HL-60 (cell line): Measurements from ENCODE around the gene PDE2A.

Experiments
- DNase-seq, 2 experiments: peaks; one replicate each; pipeline ENCODE4 v3.0.0-alpha.2; 2010 to 2020; ENCODE audit warnings: low read depth in 1 of 2, low spot score in 1 of 2
- H3K27ac ChIP-seq: fragments of 250-450 bp; sonication (Bioruptor Pico); replicated peaks from 2 replicates; pipeline ENCODE4 v1.5.1; 2020; ENCODE audit warnings: mild to moderate bottlenecking, moderate library complexity
- H3K27me3 ChIP-seq: fragments of 250-450 bp; sonication (Bioruptor Pico); 2 replicates; pipeline ENCODE4 v1.5.1; 2021; ENCODE audit warnings: mild to moderate bottlenecking, moderate library complexity; ENCODE audit not compliant: insufficient read depth, poor library complexity, severe bottlenecking
- H3K4me3 ChIP-seq: replicated peaks from 2 replicates; pipeline ENCODE4 v1.5.1; 2011; ENCODE audit warnings: mild to moderate bottlenecking, control low read depth, low read length; ENCODE audit not compliant: insufficient read depth
- GABPA ChIP-seq: IDR thresholded peaks from 2 replicates; pipeline ENCODE4 v1.6.1; 2012; ENCODE audit warnings: low read depth
- POLR2AphosphoS5 ChIP-seq: IDR thresholded peaks from 2 replicates; pipeline ENCODE4 v1.6.1; 2012; ENCODE audit warnings: low read depth
- SPI1 ChIP-seq: IDR thresholded peaks from 2 replicates; pipeline ENCODE4 v1.6.1; 2012; ENCODE audit warnings: low read depth, mild to moderate bottlenecking, borderline replicate concordance
- TF ChIP-seq, protein P1 (sequence below): IDR thresholded peaks from 2 replicates; pipeline ENCODE4 v1.6.1; 2012; ENCODE audit warnings: low read depth; ENCODE audit not compliant: insufficient replicate concordance
- TF ChIP-seq, protein P2 (sequence below): IDR thresholded peaks from one replicate; pipeline ENCODE4 v1.5.1; 2011; ENCODE audit warnings: low read length, control low read depth, inconsistent platforms; ENCODE audit not compliant: insufficient read depth

The PDE2A gene

DNA sequence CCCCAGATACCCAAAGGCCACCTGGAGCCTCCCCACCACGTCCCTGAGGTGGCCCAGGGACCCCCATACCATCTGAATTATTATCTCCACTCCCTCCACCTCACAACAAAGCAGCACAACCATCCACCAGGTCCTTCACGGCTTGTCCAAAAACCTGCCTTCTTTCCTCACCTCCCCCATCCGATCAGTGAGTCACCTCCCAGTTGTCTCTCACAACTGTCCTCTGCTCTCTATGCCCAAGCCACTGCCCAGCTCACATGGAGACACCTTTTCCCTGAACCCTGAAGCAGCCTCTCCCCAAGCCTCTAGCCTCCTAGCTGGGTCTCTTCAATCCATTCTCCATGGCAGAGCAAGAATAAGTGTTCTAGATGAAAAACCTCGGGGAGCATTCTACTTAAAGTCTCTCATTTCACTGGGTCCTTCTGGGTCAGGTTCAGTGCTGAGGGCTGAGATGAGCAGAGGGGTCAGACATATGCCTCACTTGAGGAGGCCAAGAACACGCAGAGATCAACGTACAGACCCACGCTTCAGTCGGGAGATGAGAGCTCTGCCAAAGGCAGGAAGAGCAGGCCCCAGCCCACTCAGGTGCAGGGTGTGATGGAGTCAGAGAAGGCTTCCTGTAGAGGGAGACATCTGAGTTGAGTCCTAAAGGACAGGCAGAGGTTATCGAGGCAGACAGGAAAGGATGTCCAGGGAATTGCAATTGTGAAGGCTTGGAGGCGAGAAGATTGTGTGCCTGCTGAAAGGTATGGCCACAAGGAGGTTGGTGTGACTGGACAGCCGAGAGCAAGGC, 74.7 kb downstream of the PDE2A start:
- Histone ChIP-seq H3K27ac (no peak overlapping the region), H3K4me3 (no peak overlapping the region), H3K27me3 (peaks cover 32% of the 10 kb centered on the region)
- no peak for DNase-seq
- TF ChIP-seq POLR2AphosphoS5 (no peak), SPI1 (no peak), GABPA (no peak)
- TF ChIP-seq, protein P1, sequence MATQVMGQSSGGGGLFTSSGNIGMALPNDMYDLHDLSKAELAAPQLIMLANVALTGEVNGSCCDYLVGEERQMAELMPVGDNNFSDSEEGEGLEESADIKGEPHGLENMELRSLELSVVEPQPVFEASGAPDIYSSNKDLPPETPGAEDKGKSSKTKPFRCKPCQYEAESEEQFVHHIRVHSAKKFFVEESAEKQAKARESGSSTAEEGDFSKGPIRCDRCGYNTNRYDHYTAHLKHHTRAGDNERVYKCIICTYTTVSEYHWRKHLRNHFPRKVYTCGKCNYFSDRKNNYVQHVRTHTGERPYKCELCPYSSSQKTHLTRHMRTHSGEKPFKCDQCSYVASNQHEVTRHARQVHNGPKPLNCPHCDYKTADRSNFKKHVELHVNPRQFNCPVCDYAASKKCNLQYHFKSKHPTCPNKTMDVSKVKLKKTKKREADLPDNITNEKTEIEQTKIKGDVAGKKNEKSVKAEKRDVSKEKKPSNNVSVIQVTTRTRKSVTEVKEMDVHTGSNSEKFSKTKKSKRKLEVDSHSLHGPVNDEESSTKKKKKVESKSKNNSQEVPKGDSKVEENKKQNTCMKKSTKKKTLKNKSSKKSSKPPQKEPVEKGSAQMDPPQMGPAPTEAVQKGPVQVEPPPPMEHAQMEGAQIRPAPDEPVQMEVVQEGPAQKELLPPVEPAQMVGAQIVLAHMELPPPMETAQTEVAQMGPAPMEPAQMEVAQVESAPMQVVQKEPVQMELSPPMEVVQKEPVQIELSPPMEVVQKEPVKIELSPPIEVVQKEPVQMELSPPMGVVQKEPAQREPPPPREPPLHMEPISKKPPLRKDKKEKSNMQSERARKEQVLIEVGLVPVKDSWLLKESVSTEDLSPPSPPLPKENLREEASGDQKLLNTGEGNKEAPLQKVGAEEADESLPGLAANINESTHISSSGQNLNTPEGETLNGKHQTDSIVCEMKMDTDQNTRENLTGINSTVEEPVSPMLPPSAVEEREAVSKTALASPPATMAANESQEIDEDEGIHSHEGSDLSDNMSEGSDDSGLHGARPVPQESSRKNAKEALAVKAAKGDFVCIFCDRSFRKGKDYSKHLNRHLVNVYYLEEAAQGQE: no peak
- TF ChIP-seq, protein P2, sequence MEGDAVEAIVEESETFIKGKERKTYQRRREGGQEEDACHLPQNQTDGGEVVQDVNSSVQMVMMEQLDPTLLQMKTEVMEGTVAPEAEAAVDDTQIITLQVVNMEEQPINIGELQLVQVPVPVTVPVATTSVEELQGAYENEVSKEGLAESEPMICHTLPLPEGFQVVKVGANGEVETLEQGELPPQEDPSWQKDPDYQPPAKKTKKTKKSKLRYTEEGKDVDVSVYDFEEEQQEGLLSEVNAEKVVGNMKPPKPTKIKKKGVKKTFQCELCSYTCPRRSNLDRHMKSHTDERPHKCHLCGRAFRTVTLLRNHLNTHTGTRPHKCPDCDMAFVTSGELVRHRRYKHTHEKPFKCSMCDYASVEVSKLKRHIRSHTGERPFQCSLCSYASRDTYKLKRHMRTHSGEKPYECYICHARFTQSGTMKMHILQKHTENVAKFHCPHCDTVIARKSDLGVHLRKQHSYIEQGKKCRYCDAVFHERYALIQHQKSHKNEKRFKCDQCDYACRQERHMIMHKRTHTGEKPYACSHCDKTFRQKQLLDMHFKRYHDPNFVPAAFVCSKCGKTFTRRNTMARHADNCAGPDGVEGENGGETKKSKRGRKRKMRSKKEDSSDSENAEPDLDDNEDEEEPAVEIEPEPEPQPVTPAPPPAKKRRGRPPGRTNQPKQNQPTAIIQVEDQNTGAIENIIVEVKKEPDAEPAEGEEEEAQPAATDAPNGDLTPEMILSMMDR: no peak

DNA sequence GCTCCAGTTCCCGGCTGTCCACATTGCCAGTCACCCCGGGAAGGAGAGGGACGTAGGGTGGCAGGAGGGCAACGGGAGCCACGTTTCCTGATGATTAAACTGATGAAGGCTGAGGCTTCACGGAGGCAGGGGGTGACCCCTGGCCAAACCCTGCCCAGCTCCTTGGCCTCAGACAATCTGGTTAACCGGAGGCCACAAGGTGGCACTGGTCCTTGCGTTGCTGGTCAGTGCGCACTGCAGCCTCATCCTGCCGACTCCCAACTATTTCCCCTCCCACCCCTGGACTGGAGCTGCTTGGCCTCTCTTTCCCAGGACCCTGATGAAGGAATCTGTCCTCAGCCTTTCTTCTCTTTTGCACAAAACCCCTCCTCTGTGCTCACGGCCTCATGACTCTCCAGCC, 75.3 kb downstream of the PDE2A start:
- no peak overlapping the region for H3K4me3 ChIP-seq
- peaks cover 36% of the 10 kb centered on the region for H3K27me3 ChIP-seq
- DNase-seq: no peak
- no peak overlapping the region for H3K27ac ChIP-seq
- TF ChIP-seq SPI1 (no peak), GABPA (no peak), POLR2AphosphoS5 (no peak)
- TF ChIP-seq, protein P2: no peak
- TF ChIP-seq, protein P1: no peak

DNA sequence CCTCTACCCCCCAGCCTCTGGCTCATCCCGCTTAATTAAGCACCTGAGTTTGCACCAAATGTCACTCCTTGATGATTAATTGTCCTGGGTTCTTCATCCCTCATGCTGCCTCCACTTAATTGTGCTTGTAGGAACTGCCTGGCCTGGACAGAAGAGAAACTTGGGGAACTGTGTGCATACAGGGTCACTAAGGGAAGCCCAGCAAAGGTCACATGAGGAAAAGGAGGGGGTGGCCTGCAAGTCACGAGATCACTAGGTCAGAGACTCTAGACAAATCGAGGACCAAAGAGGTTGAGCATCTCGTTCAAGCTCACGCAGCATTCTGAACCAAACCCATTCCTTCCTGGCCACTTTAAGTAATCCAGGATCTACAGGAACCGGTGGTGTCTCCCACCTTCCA, 75.8 kb downstream of the PDE2A start:
- DNase-seq: no peak
- Histone ChIP-seq H3K27me3 (peaks cover 35% of the 10 kb centered on the region), H3K4me3 (no peak overlapping the region), H3K27ac (no peak overlapping the region)
- TF ChIP-seq, protein P2: no peak
- no peak for TF ChIP-seq SPI1
- no peak for TF ChIP-seq GABPA
- TF ChIP-seq POLR2AphosphoS5: no peak
- TF ChIP-seq, protein P1: no peak
